Measurements from ENCODE around the gene CLEC3B.
A peak's percentile ranks its signal among the peaks of the same experiment; 100 is the strongest.

The CLEC3B gene

DNA sequence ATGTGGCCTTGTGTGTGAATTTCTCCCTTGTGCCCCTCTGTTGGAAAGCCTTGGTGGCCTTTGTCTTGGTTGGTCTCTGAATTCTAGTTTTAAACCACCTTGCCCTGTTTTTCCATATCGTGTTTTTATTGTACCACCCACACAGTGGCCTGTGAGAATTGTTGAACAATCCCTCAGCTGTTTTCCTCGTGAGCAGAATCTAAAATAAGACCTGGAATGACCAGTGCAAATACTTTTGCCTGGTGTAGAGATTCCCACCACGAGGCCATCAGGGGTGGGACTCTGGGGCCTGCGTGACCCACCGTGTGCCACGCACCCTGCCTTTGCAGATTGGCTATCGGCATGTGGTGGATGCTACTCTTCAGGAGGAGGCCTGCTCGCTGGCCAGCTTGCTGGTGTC lies 19.0 kb upstream of the CLEC3B start:
- no peak for DNase-seq

DNA sequence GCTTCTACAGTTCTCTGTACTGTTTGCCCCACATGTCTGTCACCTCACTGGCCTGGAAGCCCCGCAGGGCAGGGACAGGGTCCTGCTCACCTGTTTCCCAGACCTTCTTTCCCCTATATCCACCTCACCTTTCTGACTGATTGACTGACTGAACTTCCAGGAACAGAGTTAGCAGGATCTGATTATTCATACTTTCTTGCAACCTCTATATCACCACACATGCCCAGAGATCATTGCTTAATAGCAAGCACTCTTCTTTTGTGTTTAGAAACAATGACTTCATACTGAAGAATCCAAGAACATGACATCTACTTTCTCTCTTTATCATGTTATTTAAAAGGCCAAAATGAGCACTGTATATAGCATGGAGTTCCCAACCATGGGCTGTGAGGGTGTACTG lies 18.0 kb upstream of the CLEC3B start:
- no peak for DNase-seq

DNA sequence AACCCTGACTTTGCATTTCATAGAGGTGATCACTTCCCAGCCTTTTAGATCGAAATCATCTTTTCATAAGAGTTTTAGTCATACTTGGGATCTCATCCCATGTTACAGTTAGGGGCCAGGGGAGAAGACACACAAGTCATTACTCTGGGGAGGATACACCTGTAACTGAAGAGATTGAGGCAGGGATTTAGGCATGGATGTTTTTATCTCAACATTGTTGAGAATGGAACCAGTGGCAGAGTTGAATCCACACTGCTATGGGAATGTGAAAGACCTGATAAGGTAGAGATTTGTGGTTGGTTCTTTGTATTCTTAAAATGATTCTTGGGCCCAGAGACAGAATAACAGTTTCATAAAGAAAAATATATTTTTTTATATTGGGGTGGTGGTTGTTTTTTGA lies 16.2 kb upstream of the CLEC3B start:
- no peak for DNase-seq

DNA sequence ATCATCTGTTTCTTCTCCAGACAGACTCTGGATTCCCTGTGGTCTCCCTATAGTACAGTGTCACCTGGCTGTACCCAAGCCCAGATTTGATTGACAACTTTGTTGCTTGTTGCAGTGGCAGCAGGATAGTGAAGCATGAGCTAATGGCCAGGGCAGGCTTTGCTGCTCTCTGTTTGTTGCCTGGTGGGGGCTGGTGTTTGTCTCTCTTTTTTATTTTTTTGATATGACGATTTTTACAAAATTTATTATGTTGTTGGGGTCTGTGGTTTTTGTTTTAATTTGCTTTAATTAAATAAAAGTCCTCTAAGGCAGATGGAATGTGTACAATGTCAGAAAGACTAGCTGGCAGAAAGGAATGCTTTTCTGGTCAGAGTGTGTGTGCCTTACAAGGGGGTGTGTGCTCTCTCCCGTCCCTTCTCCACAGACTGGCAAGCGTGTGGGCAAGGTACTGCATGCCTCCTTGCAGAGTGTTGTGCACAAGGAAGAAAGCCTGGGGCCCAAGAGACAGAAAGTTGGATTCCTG lies 15.2 kb upstream of the CLEC3B start:
- DNase-seq, result no peak

DNA sequence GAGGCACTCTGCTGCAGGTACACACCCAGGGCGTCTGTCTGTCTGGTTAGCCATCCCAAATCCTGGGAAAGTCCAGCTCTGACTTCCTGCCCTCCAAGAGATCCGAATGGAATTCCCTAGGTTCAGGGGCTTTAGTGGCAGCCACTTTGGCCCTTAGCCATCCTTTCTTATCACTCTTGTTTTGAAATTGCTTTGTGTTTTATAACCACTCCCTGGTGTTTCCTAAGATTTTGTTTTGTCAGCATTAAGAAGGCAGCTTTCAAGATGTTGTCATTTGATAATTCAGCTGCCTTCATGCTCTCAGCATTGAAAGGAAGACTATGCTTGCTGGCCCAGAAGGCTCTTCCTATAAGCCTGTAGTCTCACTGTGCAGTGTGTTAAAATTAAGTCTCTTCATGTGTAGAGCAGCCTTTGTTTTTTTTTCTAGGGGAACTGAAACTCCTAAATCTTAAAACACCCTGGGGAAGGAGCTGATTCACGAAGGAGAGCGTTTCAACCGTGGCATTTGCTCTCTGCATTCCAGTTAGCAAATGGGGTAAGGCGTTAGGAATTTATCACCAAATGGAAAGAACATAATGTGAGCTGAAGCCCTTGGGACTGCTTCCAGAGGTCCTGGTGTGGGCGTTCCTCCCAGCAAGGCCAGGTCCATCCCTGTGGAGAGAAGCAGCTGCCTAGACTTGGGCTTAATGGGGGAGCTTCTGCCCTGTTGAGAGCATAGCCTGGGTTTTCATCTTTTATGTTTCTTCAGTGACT lies 14.2 kb upstream of the CLEC3B start:
- no peak for DNase-seq

DNA sequence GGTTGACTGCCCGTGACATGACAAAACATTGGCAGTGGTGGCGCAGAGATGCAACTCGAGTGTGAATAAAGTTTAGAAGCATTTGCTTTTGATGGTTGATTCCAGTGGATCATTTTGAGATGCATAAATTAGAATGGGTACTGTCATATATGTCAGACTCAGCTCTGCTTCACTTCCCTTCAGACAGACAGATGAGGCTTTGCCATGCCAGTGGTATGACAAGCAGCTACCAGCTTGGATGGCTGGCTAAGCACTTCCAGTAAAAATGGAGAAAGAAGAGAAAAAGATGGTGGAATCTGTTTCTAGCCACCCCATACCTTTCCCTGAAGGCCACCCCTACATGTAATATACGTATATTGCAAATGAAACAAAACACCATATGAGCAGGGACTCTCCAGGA lies 13.5 kb upstream of the CLEC3B start:
- DNase-seq, result no peak

DNA sequence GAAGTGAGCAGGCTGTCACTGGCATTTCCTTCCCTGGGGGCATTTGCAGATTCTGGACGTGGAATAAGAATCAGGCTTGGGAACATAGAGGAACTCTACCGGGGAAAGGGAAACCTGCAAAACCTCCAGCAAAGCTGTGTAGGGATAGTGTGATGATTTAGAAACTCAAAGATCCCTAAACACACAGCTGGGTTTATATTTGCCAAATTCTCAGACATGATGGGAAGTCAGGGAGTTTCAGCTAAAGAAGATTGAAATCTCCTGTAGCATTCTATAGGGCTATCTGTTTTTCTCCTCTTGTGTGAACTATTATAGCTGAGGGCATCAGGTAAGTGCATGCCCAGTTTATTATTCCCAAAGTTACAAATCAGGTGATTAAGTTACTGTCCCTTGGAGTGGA lies 9.2 kb upstream of the CLEC3B start:
- DNase-seq, result no peak

DNA sequence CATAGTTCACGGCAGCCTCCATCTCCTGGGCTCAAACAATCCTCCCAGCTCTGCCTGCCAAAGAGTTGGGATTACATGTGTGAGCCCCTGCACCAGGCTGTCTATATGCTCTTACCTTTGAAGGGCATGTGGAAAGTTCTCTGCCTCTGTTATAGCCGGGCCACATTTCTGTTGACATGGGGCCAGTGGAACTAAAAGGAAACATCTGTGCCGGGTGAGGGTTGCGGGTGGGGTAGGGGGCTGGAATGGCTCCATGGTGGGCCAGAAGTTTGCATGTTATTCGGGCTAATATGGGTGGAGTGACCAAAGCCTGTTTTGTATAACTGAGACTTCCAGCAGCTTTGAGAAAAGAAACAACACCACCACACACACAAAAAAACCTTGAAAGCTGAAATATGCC lies 8.3 kb upstream of the CLEC3B start:
- no peak for DNase-seq

DNA sequence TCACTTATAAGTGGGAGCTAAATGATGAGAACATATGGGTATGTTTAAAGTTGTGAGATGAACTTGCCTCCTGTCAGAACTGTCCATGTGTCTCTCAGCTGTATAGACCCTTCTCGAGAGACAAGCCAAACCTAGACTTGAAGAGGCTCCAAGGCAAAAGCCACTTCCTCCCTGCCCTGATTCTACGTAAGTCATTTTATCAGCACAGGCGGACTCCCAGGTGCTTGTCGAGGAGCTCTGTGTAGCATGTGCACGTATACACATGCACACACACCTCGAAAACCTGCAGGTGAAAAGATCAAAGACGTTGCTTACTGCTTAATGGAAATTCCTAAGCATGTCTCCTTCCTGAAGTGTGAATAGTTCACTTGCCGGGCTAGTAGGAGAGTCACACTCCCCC lies 5.6 kb upstream of the CLEC3B start:
- DNase-seq, result no peak

DNA sequence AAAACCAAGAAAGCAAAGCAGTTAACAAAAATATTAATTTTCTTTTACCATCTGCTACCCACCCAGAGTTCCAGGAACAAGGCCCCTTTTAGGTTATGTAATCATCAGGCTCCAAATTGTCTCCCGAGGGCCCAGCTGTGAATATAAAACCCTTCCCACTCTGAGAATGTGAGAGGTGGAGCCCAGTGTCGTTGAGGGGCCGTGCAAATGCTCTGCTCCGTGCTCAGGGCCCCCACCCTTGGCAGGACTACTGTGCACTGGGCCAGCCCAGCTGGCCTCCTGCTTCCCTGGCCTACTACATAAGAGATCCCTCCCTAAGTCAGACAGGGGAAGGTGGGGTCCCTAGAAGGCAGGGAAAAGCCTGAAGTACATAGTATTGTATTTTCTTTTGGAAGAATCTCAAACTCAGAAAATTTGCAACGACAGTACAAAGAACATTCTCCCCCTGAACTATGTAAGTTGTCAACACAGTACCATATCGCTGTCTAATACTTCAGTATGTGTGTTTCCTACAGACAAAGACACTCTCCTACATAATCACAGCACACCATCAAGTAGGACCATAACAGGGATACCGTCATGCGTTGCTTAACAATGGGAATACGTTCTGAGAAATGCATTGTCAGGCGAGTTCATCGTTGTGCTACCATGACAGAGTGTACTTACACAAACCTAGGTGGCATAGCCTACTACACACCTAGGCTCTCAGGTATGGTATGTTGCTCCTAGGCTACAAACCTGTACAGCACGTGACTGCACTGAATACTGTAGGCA lies 4.4 kb upstream of the CLEC3B start:
- no peak for DNase-seq

DNA sequence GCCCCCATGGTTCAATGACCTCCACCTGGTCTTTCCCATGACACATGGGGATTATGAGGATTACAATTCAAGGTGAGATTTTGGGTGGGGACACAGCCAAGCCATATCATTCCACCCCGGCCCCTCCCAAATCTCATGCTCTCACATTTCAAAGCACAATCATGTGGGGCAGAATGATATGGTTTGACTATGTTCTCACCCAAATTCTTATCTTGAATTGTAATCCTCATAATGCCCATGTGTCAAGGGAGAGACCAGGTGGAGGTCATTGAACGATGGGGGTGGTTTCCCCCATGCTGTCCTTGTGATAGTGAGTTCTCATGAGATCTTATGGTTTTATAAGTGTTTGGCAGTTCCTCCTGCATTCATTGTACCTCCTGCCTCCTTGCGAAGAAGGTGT lies 2.4 kb upstream of the CLEC3B start:
- no peak for DNase-seq

DNA sequence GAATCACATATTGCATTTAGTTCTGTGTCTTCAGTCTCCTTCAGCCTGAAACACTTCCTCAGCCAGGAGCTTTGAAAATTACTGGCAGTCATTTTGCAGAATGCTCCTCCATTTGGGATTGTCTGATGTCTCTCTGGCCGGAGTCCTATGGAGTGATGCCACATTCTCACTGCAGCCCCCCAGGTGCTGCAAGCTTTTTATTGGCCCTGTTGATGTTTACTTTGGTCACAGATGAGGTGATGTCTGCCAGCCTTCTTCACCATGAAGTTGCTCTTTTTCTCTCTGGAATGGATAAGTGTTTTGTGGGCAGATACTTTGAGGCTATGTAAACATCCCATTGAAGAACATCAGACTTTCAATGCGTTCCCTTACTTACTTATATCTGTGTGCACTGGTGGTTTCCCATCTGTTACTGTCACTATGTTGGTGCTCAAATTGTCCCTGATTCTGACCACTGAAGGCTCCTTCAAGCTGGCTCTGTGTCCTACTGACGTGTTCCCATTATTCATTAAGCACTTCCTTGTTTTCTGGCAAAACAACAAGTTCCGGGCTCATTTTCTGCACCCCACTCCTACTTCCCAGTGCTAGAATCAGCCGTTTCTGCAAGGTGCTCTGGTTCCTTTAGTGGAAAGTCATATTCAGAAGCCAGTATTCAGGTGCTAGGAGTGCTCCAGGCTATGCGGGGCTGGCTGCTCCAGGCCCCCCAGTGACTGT lies 1.4 kb upstream of the CLEC3B start:
- DNase-seq, result no peak

DNA sequence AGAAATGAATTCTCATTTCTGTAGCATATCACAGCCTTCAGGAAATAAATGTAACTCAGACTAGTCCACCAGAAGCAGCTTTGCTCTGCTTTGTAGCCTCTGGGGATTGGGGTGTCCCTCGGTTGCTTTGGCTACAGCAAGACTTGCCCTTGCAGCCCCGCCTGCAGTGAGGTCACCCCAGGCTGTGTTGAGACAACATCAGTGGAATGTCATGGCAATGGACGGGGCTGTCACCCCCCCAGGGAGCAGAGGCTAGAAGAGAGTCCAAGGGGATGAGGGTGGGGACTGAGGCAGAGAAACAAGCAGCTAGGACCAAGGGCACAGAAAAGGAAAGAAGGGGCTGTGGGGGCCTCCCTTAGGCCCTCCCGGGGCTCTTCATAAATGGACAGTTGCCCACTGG lies 854 bp downstream of the CLEC3B start:
- DNase-seq, result no peak

DNA sequence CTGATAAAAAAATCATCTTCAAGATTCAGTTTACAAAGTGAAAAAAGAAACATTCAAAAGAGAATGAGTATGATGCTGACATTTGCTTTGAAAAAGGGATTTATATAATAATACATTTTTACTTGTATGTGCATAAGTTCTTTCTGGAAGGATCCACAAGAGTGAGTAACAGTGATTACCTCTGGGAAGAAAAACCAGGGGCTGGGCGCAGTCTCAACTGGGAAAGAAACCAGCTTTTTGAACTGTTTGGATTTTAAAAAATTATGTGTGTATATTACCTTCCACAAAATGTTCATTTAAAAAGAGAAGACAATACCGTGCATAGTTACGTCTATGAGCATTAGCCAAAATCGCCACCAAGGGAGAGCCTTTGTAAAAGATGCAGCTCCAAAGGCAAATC lies 1.3 kb downstream of the CLEC3B start:
- no peak for DNase-seq

DNA sequence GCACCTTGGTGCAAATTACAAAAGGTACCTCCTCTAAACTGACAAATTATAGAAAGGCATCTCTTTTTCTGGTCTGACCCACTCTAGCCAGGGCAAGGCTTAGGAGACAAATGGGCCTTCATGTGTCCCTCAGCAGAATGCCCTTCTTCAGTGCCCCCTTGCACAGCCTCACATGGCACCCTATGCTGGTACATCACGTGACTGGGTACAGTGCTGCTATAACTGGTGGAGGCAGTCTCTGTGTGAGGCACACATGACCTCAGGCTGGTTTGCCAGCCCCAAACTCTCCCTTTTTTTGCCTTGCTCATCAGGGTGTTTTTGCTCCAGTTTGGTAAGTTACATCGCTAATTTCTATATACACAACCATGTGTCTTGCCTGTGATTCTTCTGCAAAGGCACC lies 3.1 kb downstream of the CLEC3B start:
- DNase-seq, result no peak

DNA sequence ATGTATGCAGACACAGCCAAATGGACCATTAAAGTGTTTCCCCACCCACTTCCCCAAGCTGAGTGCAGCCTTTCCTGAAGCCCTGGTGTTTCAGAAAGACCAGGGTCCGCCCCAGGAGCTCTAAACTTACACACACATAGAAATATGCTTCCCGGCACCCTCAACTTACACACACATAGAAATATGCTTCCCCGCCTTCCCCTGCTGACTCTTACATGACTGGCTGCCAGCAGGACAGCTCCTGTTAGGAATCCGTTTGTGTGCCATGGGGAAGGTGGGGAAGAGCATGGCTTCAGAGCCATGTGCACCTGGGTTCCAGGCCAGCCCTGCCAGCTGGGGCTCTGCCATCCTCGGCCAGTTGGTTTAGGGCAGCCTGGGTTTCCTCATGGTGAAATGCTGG lies 3.6 kb downstream of the CLEC3B start:
- DNase-seq, result no peak

DNA sequence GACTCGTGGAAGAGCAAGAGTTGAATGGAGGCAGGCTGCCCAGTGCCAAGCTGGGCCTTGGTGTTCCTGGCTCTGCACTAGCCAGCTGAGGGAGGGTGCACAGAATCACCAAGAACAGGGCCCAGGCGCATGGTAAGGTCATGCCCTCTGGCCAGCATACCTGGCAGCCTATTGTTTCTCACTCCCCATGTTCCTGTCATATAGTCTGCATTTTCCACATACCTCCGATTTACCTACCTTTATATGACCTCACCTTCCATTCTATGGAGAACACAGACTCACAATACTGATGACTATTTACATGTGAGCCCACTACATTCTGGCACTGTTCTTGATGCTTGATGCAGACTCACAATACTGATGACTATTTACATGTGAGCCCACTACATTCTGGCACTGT lies 5.4 kb downstream of the CLEC3B start:
- no peak for DNase-seq

DNA sequence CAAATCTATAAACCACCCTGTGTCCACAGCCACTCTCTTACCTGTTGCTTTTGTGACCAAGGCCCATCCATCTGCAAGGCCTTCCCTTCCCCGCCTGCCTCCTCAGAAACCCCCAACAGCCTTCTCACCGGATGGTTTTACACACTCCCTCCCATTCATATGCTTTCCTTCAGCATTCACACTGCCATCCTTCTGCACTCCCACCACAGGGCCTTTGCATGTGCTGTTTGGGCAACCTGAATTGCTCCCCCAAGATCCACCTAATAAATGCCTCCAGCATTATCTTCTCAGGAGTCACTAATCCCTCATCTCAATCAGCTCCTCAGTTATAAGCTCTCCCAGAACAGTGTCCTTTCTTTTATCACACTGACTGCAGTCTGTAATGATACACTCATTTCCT lies 6.0 kb downstream of the CLEC3B start:
- no peak for DNase-seq

DNA sequence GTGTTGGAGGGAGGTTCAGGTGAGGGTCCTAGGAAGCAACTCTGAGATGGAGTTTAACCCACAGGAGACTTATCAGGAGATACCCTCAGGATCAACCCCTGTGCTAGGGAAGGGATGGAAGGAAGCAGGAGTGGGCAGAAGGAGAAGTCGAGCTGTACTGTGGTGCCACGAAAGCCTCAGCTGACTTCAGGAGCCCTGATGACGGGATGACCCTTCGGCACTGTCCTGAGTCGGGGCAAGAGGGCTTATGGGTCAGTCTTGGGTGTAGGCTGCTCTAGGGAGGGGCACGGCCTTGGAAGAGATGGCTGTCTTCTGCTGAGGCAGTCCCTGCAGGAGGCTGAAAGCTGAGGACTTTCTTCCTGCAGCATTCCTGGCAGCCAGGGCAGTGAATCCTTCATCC lies 7.7 kb downstream of the CLEC3B start:
- DNase-seq, result no peak

DNA sequence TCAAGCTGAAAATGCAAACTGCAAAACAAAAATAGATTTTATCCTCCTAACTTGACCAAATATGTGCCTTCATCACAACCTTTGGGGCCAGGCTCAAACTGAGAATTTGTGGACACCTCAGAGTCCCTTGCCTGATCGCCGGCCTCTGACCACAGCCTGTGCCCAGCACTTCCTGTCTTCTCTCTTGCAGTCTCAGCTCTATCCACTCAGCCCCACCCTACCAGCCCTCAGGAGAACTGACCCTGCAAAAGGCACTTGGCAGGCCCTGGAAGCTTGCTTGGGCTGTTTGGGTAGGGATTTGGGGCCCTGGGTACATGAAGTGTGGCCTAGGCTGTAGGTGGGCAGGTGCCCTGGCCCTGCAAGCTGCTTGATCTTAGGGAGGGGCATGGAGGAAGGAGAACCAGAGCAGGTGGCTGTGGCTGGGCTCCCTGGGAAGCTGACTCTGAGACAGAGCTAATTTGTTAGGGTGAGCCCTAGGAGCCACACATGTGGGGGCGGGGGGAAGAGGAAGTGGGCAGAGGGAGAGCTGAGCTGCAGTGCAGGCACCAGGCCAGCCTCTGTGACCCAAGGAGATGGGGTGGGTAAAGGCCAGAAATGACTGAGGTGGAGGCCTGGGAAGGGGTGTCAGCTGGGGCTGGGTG lies 8.6 kb downstream of the CLEC3B start:
- DNase-seq, result no peak

DNA sequence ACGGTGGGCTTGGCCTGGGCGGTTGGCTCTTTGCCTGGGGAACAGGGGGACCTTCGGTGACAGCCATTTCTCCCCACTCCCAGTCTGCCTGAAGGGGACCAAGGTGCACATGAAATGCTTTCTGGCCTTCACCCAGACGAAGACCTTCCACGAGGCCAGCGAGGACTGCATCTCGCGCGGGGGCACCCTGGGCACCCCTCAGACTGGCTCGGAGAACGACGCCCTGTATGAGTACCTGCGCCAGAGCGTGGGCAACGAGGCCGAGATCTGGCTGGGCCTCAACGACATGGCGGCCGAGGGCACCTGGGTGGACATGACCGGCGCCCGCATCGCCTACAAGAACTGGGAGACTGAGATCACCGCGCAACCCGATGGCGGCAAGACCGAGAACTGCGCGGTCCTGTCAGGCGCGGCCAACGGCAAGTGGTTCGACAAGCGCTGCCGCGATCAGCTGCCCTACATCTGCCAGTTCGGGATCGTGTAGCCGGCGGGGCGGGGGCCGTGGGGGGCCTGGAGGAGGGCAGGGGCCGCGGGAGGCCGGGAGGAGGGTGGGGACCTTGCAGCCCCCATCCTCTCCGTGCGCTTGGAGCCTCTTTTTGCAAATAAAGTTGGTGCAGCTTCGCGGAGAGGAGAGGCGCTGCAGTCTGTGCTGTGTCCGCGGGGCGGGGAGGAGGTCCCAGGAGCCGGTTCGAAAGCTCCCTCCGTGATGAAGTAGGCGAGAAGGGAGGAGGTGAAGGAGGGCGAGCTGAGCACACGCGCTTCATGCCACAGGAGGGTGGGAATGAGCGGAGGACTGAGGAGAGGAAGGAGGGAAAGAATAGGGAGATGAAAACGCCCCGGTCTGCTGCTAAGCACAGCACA lies 9.6 kb downstream of the CLEC3B start:
- DNase-seq, result no peak

DNA sequence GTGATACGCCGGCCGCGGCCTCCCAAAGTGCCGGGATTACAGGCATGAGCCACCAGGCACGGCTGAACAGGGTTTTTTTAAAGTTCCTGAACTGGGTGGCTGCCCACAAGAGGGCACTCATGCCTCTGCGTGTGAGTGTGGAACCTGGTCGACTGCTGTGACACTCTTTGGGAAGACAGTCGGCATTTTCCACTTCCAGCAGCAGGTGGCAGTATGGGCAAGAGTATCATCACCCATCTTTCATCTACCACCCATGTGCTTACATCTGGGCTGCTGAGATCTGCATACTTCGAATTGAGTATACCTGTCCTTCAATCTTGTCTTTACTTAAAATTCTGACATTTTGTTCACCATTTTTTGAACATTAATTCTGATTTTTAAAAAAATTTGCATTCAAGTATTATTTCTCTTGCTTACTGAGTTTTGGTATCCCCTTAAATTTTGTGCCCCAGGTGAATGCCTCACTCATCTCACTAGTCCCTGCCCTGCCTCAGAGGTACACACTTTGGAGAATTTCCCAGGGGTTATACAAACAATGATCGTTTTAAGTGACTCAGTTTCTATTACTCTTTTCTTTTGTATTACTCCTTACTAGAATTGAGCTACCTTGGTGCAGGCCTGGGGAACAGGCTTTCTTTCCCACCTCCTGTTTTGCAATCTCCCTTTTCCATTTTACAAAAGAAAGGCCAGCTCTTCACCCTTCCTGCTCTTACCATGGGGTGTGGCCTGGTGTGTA lies 11.8 kb downstream of the CLEC3B start:
- peak; percentile 76 for DNase-seq

All from NCI-H1694 (cell line).